ENCODE results near the gene LRRK2. TPM values are rescaled to one million over a fixed set of nuclear protein-coding genes. Genes with fewer than 3 reads are reported as not detected.

LRRK2 gene
- total and polyA plus RNA-seq, 10 of the 15 experiments (the other 5 are each of a cell fraction or from before 2014, with no cell fraction given): 0.80 to 32.6 (median 1.4) TPM

Other genes starting within 250 kb of the LRRK2 start
- gene SLC2A13, start 118.9 kb upstream of the LRRK2 start, total RNA-seq (2014; rRNA removed): 0.22 and 0.68 TPM in 2 replicates
- gene SLC2A13, start 118.9 kb upstream of the LRRK2 start, total RNA-seq (2014; rRNA removed; fragmentation: Illumina TruSeq; extraction: Trizol): 0.28 and 0.85 TPM in 2 replicates
- gene SLC2A13, start 118.9 kb upstream of the LRRK2 start, total RNA-seq (2021): 0.29 and 0.31 TPM in 2 replicates
- 3.7 and 5.9 TPM in 2 replicates for gene SLC2A13, start 118.9 kb upstream of the LRRK2 start, polyA plus RNA-seq (2011; rRNA removed)
- 0.17 and 0.19 TPM in 2 replicates for gene SLC2A13, start 118.9 kb upstream of the LRRK2 start, polyA plus RNA-seq (2014; fragmentation: Illumina TruSeq; extraction: Trizol)
- gene SLC2A13, start 118.9 kb upstream of the LRRK2 start, polyA plus RNA-seq (2014; fragmentation: Nextera tagmentation; extraction: Ambion mirVana): under 1 TPM; 0.05 TPM
- gene SLC2A13, start 118.9 kb upstream of the LRRK2 start, polyA plus RNA-seq (2014; rRNA removed): 0.17 and 0.42 TPM in 2 replicates
- gene SLC2A13, start 118.9 kb upstream of the LRRK2 start, polyA plus RNA-seq (2016; fragmentation: Nextera tagmentation; extraction: Ambion mirVana): under 1 TPM; 0.13 to 0.35 TPM